DMS153 treated with DMSO at 0.1 percent for 48 hours (cell line): ENCODE results near the gene GFI1B.
"Not testable (repeated sequence)": the region's sequence is repeated elsewhere in the genome, so short reads cannot be mapped to it uniquely, and the experiment has no call there.

Experiments
- DNase-seq: peaks from one replicate; lab custom pipeline; 2025; ENCODE audit not compliant: unreplicated experiment; lab: John Stamatoyannopoulos, UW

Gene GFI1B

DNA sequence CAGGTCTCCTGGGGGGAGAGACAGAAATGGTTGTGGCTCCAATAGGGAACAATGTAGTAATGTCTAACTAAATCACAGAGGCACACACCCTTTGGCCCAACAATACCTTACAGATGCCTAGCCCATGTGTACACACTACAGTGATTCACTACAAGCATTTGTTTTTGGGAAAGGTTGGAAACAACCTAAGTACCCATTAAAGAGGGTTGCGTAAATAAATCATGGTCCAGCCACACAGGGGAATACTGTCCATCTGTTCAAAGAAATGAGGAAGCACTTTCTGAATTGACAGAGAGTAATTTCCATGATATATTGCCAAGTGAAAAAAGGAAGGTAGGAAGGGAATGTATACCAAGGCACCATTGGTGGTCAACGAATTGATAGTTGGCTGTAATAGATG lies 30.3 kb downstream of the GFI1B start:
- no peak for DNase-seq

DNA sequence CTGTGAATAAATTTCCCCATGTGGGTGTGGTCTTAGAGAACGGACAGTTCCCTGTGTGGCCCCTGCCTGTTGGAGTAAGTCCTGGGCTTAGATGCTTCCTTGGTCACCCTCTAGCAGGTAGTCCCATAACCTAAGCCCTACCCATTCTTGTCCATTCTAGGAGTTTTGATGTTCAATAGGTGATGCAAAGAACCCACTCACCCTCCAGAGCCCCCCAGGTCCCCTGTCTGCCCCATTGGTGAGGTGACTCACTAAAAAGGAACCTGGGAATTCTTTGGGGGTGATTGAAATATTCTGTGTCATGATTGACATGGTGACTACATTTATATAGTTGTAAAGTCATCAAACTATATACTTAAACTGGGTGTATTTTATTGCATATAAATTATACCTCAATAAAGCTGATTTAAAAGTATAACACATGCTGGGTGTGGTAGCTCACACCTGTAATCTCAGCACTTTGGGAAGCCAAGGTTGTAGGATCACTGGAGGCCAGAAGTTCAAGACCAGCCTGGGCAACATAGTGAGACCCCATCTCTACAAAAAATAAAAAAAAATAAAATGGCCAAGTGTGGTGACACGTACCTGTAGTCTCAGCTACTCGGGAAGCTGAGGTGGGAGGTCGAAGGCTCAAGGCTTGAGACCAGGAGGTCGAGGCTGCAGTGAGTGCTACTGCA lies 31.6 kb downstream of the GFI1B start:
- no peak for DNase-seq

- DNase-seq: no peak
These were observed 36.2 kb downstream of the GFI1B start for GRCh38 chr9:133014696-133015095.

GRCh38 chr9:133023117-133023890 lies 44.8 kb downstream of the GFI1B start:
- no peak for DNase-seq

- DNase-seq: no peak
These were observed 47.9 kb downstream of the GFI1B start for GRCh38 chr9:133026426-133026825.

DNA sequence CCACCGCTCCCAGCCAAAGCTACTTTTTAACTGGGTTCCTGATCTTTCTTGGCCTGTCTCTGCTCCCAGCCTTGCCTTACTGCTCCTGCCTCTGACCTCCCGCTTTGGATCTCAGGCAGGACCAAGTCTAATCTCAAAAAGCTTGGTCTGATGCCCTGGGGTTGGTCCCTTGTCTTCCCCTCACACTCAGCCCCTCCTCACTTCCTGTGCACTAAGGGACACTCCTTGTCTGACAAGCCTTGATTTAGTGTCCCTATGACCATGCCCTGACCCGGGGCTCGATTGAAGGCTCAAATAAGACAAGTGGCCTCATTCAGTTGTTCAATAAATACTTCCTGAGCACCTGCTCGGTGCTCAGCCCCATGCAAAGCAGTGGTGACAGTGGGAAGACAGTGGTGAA lies 48.6 kb downstream of the GFI1B start:
- no peak for DNase-seq

DNA sequence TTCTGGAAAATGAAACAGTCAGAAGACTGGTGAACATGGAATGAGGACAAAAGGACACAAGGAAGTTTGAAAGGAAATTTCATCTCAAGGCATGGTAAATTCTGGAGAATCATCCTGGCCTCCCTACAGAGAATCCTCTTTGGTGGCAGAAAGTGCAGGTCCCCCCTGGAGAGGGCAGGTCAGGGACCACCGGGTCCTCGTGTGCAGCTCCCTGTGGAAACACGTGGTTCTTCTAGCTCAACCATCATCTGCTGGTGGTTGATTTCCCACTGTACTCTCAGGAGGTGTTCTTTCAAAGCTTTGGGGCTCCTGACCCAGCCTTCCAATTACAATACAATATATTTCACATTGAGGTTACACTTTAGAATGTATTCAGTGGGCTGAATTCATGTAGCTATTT lies 49.7 kb downstream of the GFI1B start:
- no peak for DNase-seq

DNA sequence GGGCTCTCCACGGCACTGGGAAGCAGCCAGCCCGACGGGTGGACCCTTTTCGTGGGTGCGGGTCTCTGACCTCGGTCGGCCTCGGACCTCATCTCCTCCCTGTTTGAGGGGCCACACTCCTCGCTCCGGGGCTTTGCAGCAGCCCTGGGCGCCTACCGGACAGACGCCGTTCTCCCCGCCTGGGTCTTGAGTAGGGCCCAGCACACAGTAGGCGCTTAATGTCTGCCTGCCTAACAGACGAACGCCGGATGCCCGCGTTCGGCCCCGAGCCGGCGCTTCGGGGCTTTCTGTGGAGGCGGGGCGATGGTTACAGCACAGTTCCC lies 51.5 kb downstream of the GFI1B start:
- DNase-seq: no peak

DNA sequence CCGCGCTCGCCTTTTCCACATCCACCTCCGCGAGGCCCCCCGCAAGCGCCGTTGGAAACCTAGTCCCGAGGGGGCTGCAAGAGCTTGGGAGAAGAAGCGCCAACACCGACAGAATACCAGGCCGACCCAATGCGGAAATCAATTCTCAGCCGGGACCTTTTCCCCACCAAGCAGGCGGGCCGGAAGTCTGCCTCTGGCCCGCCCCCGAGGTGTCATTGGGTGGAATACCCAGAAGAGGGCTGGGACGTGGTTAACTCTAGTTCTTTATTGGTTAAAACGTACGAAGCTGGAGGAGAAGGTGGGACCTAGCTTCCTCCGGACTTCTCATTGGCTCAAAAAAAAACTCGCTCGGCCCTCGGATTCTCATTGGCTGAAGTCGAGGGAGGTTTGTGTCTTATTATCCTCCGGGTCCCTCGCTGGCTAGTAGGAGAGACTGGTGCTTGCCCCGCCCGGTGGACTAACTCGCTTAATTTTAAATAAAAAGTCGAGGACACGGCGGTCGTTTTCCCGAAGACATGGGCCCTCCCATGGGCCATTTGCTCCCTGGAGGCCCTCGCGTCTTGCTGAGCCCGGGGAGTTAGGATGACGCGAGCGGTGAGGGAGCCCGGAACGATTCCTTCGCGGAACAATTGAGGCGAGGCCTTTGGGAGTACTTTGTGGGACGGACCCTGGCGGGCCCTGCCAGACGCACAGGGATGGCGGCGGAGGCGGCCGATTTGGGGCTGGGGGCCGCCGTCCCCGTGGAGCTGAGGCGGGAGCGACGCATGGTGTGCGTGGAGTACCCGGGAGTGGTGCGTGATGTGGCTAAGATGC lies 52.0 kb downstream of the GFI1B start, which contains the start of gene GTF3C5:
TSS of gene GTF3C5 (plus strand) at position 681 of the 813 bp plus-strand sequence. CDS start at position 696, 15 bp downstream.
- peak; percentile 97 for DNase-seq

- no peak for DNase-seq
These were observed 52.6 kb downstream of the GFI1B start for GRCh38 chr9:133031130-133031422.

DNA sequence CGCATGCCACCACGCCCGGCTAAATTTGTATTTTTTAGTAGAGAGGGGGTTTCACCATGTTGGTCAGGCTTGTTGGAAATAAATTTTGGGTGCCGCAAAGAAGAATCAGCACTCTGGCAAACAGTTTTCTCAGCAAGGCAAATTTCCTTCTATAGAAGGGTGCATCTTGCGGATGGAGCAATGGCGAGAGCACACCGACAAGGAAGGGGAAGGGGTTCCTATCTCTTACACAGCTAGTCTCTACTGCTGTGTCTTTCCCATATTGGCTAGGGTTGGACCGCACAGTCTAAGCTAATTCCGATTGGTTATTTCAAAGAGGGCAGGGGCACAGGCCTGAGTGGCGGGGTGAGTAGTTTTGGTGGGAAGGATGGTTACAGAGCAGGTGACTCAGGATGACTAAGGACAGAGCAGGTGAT lies 53.0 kb downstream of the GFI1B start:
- no peak for DNase-seq

GRCh38 chr9:133032171-133032570 lies 53.7 kb downstream of the GFI1B start:
- DNase-seq: no peak

DNA sequence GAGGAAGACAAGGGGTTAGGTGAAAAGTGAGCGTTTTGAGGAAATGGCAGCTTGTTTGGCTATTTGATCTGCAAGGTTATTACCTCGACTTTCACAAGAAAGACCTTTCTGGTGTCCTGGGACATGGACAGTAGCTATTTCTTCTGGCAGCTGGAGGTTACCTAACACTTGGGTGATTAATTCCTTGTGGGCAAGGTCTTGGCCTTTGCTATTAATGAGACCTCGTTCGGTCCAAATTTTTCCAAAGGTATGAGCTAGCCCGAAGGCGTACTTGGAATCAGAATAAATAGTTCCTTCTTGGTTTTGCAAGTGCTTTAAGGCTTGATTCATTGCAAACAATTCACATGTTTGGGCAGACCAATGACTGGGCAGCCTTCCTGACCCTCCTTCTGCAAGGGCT lies 57.2 kb downstream of the GFI1B start:
- DNase-seq: no peak

GRCh38 chr9:133037775-133038515 lies 59.5 kb downstream of the GFI1B start:
- no peak for DNase-seq

DNA sequence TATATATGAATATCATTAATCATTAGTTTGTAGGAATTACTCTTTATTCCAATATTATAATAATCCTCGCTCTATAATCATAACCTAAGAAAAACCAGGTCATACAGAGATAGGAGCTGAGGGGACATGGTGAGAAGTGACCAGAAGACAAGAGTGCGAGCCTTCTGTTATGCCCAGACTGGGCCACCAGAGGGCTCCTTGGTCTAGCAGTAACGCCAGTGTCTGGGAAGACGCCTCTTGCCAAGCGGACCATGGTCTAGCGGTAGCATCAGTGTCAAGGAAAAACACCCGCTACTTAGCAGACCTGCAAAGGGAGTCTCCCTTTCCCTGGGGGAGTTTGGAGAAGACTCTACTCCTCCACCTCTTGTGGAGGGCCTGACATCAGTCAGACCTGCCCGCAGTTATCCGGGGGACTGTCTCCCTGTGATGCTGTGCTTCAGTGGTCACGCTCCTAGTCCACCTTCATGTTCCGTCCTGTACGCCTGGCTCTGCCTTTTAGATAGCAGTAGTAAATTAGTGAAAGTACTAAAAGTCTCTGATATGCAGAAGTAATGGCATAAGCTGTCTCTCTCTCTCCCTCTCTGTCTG lies 62.5 kb downstream of the GFI1B start:
- not testable (repeated sequence) for DNase-seq
